Measurements from ENCODE around the gene NELFCD.

The NELFCD gene

DNA sequence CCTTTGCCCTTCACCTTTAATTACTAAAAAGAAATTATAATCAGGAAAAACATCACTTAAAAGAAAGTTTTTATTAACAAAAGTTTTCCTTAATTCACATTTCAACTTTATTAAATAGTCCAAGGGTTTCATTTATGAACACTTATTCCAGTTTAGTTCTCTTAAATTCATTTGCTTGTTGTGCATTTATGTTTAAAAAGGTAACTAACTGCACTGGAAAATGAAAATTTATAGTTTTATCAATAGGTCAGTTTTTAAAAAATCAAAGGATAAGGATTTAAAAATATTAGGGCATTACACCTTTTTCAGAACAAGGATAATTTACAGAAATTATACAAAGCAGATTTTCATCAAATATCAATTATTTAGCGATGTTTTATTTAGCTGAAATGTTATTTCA, 52.0 kb downstream of the NELFCD start:
- peaks cover 6% of the 10 kb centered on the region for H3K79me1 ChIP-seq (ENCODE audit: low read length)
- no peak overlapping the region for H4K8ac ChIP-seq (ENCODE audit: low read depth, low read length)
- H3K27ac ChIP-seq (ENCODE audit: low read depth, low read length) = no peak overlapping the region
- H4K91ac ChIP-seq (ENCODE audit: low read depth, low read length) = no peak overlapping the region
- H3K23ac ChIP-seq (ENCODE audit: low read length) = no peak overlapping the region
- H3K14ac ChIP-seq (ENCODE audit: low read length) = no peak overlapping the region
- no peak overlapping the region for H4K12ac ChIP-seq (ENCODE audit: low read depth, low read length)
- WGBS (ENCODE audit: extremely low coverage, insufficient coverage, insufficient read length) = no CpG with 5 or more reads among the region's 1 CpG
- no peak overlapping the region for H2BK12ac ChIP-seq (ENCODE audit: low read length)
- peak overlapping the region; percentile 98 for H3K4me2 ChIP-seq (ENCODE audit: low read length)
- peaks cover 4 to 5% of the 10 kb centered on the region in 2 experiments for H3K4me1 ChIP-seq (ENCODE audit: control insufficient read depth in 1 of 2, insufficient read depth in 2 of 2, low read length in 2 of 2)
- no peak overlapping the region for H2BK5ac ChIP-seq (ENCODE audit: low read depth, low read length, poor library complexity)
- peaks cover 8 to 22% of the 10 kb centered on the region in 2 experiments for H3K36me3 ChIP-seq (ENCODE audit: control insufficient read depth in 1 of 2, insufficient read depth in 2 of 2, low read length in 2 of 2)
- H3K27me3 ChIP-seq (ENCODE audit: insufficient read depth, low read length) = no peaks in the 10 kb centered on the region
- H2AK5ac ChIP-seq (ENCODE audit: low read length) = no peak overlapping the region
- H3K9me3 ChIP-seq (ENCODE audit: insufficient read depth, low read depth, low read length) = no peaks in the 10 kb centered on the region
- no peak overlapping the region for H3K4me3 ChIP-seq (ENCODE audit: low read depth, low read length)
- H2AFZ ChIP-seq (ENCODE audit: insufficient read depth, low read length, poor library complexity) = no peak overlapping the region
- no peak overlapping the region for H3K9ac ChIP-seq (ENCODE audit: low read length)
- H3K18ac ChIP-seq (ENCODE audit: low read length) = no peak overlapping the region
- no peak overlapping the region for H3K4ac ChIP-seq (ENCODE audit: low read depth, low read length)
- DNase-seq = no peak
- H3K79me2 ChIP-seq (ENCODE audit: control insufficient read depth, insufficient read depth, low read length, poor library complexity) = peaks cover 9% of the 10 kb centered on the region
- no peak overlapping the region for H2BK120ac ChIP-seq (ENCODE audit: insufficient read depth, low read length, poor library complexity)

DNA sequence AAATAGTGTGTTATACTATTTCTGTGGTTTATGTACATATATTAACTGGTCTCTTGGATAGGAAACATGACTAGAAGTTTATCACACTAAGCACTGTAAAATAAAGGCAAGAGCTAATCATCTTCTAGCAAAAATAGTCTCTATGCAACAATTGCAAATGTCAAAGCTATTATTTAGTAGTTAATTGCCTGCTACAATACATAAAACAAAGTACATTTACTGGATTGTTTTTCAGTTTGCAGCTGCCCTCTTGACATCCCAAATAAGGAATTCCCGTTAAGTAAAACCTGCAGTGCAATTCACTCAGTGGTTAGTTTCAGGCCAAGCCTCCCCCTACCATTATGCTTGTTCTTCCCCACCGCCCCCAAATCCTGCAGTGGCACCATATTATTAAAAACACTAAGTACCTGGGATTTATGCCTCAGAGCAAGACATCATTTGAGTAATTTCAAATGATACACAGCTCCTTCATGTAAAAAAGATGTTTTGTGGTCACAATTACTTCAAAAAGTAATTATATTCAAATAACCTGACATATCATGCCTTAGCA, 52.6 kb downstream of the NELFCD start:
- no peak overlapping the region for H3K27ac ChIP-seq (ENCODE audit: low read depth, low read length)
- peaks cover 4 to 5% of the 10 kb centered on the region in 2 experiments for H3K4me1 ChIP-seq (ENCODE audit: control insufficient read depth in 1 of 2, insufficient read depth in 2 of 2, low read length in 2 of 2)
- no peaks in the 10 kb centered on the region for H3K9me3 ChIP-seq (ENCODE audit: insufficient read depth, low read depth, low read length)
- no peak overlapping the region for H2AFZ ChIP-seq (ENCODE audit: insufficient read depth, low read length, poor library complexity)
- no peak overlapping the region for H2AK5ac ChIP-seq (ENCODE audit: low read length)
- H3K18ac ChIP-seq (ENCODE audit: low read length) = no peak overlapping the region
- peaks cover 8 to 22% of the 10 kb centered on the region in 2 experiments for H3K36me3 ChIP-seq (ENCODE audit: control insufficient read depth in 1 of 2, insufficient read depth in 2 of 2, low read length in 2 of 2)
- peaks cover 9% of the 10 kb centered on the region for H3K79me2 ChIP-seq (ENCODE audit: control insufficient read depth, insufficient read depth, low read length, poor library complexity)
- no peaks in the 10 kb centered on the region for H3K27me3 ChIP-seq (ENCODE audit: insufficient read depth, low read length)
- no peak overlapping the region for H3K4me2 ChIP-seq (ENCODE audit: low read length)
- no peak overlapping the region for H2BK12ac ChIP-seq (ENCODE audit: low read length)
- H2BK5ac ChIP-seq (ENCODE audit: low read depth, low read length, poor library complexity) = no peak overlapping the region
- H4K91ac ChIP-seq (ENCODE audit: low read depth, low read length) = no peak overlapping the region
- no peak overlapping the region for H3K23ac ChIP-seq (ENCODE audit: low read length)
- no CpG with 5 or more reads among the region's 2 CpGs for WGBS (ENCODE audit: extremely low coverage, insufficient coverage, insufficient read length)
- H3K14ac ChIP-seq (ENCODE audit: low read length) = no peak overlapping the region
- H4K12ac ChIP-seq (ENCODE audit: low read depth, low read length) = no peak overlapping the region
- DNase-seq = no peak
- no peak overlapping the region for H3K9ac ChIP-seq (ENCODE audit: low read length)
- H3K4ac ChIP-seq (ENCODE audit: low read depth, low read length) = no peak overlapping the region
- peaks cover 6% of the 10 kb centered on the region for H3K79me1 ChIP-seq (ENCODE audit: low read length)
- no peak overlapping the region for H3K4me3 ChIP-seq (ENCODE audit: low read depth, low read length)
- H2BK120ac ChIP-seq (ENCODE audit: insufficient read depth, low read length, poor library complexity) = no peak overlapping the region
- H4K8ac ChIP-seq (ENCODE audit: low read depth, low read length) = no peak overlapping the region

DNA sequence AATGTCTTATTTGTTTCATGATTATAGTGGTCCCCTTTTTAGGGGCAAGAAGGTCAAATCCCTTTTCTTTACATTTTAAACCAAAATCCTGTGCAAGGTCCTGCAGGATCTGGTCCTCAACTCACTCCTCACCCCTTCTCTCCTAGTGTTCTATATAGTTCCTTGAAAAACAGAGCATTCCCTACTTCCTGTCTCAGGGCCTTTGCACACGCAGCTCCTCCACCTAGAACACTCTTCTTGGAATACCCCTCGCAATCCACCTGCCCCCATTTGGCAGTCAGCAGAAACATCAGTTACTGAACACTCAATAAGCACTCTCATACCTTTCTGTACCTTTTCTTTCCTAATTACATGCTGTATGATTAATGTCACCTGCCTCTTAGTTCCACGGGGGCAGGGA, 54.3 kb downstream of the NELFCD start:
- Histone ChIP-seq H3K36me3 (ENCODE audit: control insufficient read depth in 1 of 2, insufficient read depth in 2 of 2, low read length in 2 of 2) (peaks cover 8 to 18% of the 10 kb centered on the region in 2 experiments), H3K18ac (ENCODE audit: low read length) (no peak overlapping the region), H3K4me1 (ENCODE audit: control insufficient read depth in 1 of 2, insufficient read depth in 2 of 2, low read length in 2 of 2) (peaks cover 4 to 5% of the 10 kb centered on the region in 2 experiments), H3K27ac (ENCODE audit: low read depth, low read length) (no peak overlapping the region), H3K79me1 (ENCODE audit: low read length) (peaks cover 6% of the 10 kb centered on the region), H2AK5ac (ENCODE audit: low read length) (no peak overlapping the region), H2AFZ (ENCODE audit: insufficient read depth, low read length, poor library complexity) (no peak overlapping the region), H3K23ac (ENCODE audit: low read length) (no peak overlapping the region), H3K79me2 (ENCODE audit: control insufficient read depth, insufficient read depth, low read length, poor library complexity) (peaks cover 9% of the 10 kb centered on the region), H2BK120ac (ENCODE audit: insufficient read depth, low read length, poor library complexity) (no peak overlapping the region), H2BK12ac (ENCODE audit: low read length) (no peak overlapping the region), H3K14ac (ENCODE audit: low read length) (no peak overlapping the region), H4K12ac (ENCODE audit: low read depth, low read length) (no peak overlapping the region), H3K4ac (ENCODE audit: low read depth, low read length) (no peak overlapping the region), H4K8ac (ENCODE audit: low read depth, low read length) (no peak overlapping the region), H3K4me3 (ENCODE audit: low read depth, low read length) (no peak overlapping the region), H3K9ac (ENCODE audit: low read length) (no peak overlapping the region), H3K4me2 (ENCODE audit: low read length) (no peak overlapping the region), H2BK5ac (ENCODE audit: low read depth, low read length, poor library complexity) (no peak overlapping the region), H3K9me3 (ENCODE audit: insufficient read depth, low read depth, low read length) (no peaks in the 10 kb centered on the region), H4K91ac (ENCODE audit: low read depth, low read length) (no peak overlapping the region), H3K27me3 (ENCODE audit: insufficient read depth, low read length) (no peaks in the 10 kb centered on the region)
- WGBS (ENCODE audit: extremely low coverage, insufficient coverage, insufficient read length) = no CpG with 5 or more reads among the region's 3 CpGs
- no peak for DNase-seq

DNA sequence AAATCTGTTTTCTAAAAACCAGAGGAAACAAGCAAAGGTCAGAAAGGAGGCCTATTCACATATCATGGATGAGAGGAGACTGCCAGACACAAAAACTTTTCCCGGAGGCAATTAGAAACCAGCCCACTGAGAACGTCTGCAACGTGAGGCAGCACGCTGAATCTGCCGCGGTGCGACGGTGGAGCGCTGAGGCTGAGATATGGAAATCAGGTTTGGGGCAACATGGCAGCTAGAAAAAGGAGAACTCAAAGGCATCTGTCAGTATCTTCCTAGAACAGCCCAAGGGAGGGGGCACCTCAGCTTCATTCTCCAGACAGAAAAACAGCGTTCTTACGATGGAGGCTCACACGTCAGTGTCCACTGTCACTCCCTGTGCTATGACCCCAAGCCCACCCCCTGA, 56.3 kb downstream of the NELFCD start:
- Histone ChIP-seq H4K12ac (ENCODE audit: low read depth, low read length) (no peak overlapping the region), H3K27me3 (ENCODE audit: insufficient read depth, low read length) (no peaks in the 10 kb centered on the region), H3K14ac (ENCODE audit: low read length) (no peak overlapping the region), H2AFZ (ENCODE audit: insufficient read depth, low read length, poor library complexity) (no peak overlapping the region), H3K27ac (ENCODE audit: low read depth, low read length) (no peak overlapping the region), H4K91ac (ENCODE audit: low read depth, low read length) (no peak overlapping the region), H2BK120ac (ENCODE audit: insufficient read depth, low read length, poor library complexity) (no peak overlapping the region), H3K9ac (ENCODE audit: low read length) (no peak overlapping the region), H3K18ac (ENCODE audit: low read length) (no peak overlapping the region), H3K9me3 (ENCODE audit: insufficient read depth, low read depth, low read length) (no peaks in the 10 kb centered on the region), H3K23ac (ENCODE audit: low read length) (no peak overlapping the region), H3K79me1 (ENCODE audit: low read length) (peaks cover 2% of the 10 kb centered on the region), H3K4me3 (ENCODE audit: low read depth, low read length) (no peak overlapping the region), H2BK12ac (ENCODE audit: low read length) (no peak overlapping the region), H3K4me2 (ENCODE audit: low read length) (no peak overlapping the region), H3K4me1 (ENCODE audit: control insufficient read depth in 1 of 2, insufficient read depth in 2 of 2, low read length in 2 of 2) (no peaks in the 10 kb centered on the region), H3K36me3 (ENCODE audit: control insufficient read depth in 1 of 2, insufficient read depth in 2 of 2, low read length in 2 of 2) (peaks cover 8 to 18% of the 10 kb centered on the region in 2 experiments), H4K8ac (ENCODE audit: low read depth, low read length) (no peak overlapping the region), H3K79me2 (ENCODE audit: control insufficient read depth, insufficient read depth, low read length, poor library complexity) (peaks cover 3% of the 10 kb centered on the region), H3K4ac (ENCODE audit: low read depth, low read length) (no peak overlapping the region), H2BK5ac (ENCODE audit: low read depth, low read length, poor library complexity) (no peak overlapping the region), H2AK5ac (ENCODE audit: low read length) (no peak overlapping the region)
- no CpG with 5 or more reads among the region's 12 CpGs for WGBS (ENCODE audit: extremely low coverage, insufficient coverage, insufficient read length)
- DNase-seq = no peak

All from trophoblast cell (in vitro differentiated cells and primary cell).